B cell (primary cell): ENCODE data around the gene SLAIN2.

ENCODE experiments used
- EZH2 ChIP-seq: IDR thresholded peaks from 2 replicates; pipeline ENCODE4 v1.6.1; 2012; ENCODE audit warnings: borderline replicate concordance, low read depth, mild to moderate bottlenecking, moderate library complexity, low read length; ENCODE audit not compliant: insufficient read depth, poor library complexity, severe bottlenecking
- TF ChIP-seq, protein P1 (sequence below): fragments of 200-600 bp; IDR thresholded peaks from one replicate; pipeline ENCODE4 v1.8.0; 2022; ENCODE audit warnings: antibody characterized with exemption, mild to moderate bottlenecking

GRCh38 chr4:48350871-48351270 is 9.5 kb downstream of the SLAIN2 start:
- TF ChIP-seq, protein P1, sequence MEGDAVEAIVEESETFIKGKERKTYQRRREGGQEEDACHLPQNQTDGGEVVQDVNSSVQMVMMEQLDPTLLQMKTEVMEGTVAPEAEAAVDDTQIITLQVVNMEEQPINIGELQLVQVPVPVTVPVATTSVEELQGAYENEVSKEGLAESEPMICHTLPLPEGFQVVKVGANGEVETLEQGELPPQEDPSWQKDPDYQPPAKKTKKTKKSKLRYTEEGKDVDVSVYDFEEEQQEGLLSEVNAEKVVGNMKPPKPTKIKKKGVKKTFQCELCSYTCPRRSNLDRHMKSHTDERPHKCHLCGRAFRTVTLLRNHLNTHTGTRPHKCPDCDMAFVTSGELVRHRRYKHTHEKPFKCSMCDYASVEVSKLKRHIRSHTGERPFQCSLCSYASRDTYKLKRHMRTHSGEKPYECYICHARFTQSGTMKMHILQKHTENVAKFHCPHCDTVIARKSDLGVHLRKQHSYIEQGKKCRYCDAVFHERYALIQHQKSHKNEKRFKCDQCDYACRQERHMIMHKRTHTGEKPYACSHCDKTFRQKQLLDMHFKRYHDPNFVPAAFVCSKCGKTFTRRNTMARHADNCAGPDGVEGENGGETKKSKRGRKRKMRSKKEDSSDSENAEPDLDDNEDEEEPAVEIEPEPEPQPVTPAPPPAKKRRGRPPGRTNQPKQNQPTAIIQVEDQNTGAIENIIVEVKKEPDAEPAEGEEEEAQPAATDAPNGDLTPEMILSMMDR = no peak
- no peak for TF ChIP-seq EZH2
